Measurements from ENCODE around the gene GNPAT. TPM values are rescaled to one million over a fixed set of nuclear protein-coding genes. Genes with fewer than 3 reads are reported as not detected.
"Not testable (repeated sequence)": the region's sequence is repeated elsewhere in the genome, so short reads cannot be mapped to it uniquely, and the experiment has no call there.

Gene GNPAT
- total RNA-seq, 1 donor from 2014 or later = 68.5 TPM

- FAIRE-seq; DNase-seq (ENCODE audit: low spot score in 2 of 2): not testable (repeated sequence)
Observed at GRCh38 chr1:231212301-231212700, 28.7 kb upstream of the GNPAT start.

GRCh38 chr1:231213831-231214573 is 27.0 kb upstream of the GNPAT start:
- DNase-seq (ENCODE audit: low spot score in 2 of 2) (no peak), FAIRE-seq (no peak)

GRCh38 chr1:231214918-231215680 is 25.9 kb upstream of the GNPAT start:
- DNase-seq (ENCODE audit: low spot score in 2 of 2) (peak in 1 of 2 donors; percentile 29), FAIRE-seq (no peak)

- no peak for FAIRE-seq
- DNase-seq (ENCODE audit: low spot score in 2 of 2) = no peak
Observed at GRCh38 chr1:231215681-231216385, 25.2 kb upstream of the GNPAT start.

GRCh38 chr1:231216498-231216897 is 24.5 kb upstream of the GNPAT start:
- DNase-seq (ENCODE audit: low spot score in 2 of 2) = no peak
- no peak for FAIRE-seq

GRCh38 chr1:231217056-231217455 is 24.0 kb upstream of the GNPAT start:
- FAIRE-seq = no peak
- no peak for DNase-seq (ENCODE audit: low spot score in 2 of 2)

GRCh38 chr1:231218078-231218477 is 22.9 kb upstream of the GNPAT start:
- no peak for DNase-seq (ENCODE audit: low spot score in 2 of 2)
- no peak for FAIRE-seq

- FAIRE-seq (no peak), DNase-seq (ENCODE audit: low spot score in 2 of 2) (no peak)
Observed at GRCh38 chr1:231219422-231220401, 21.3 kb upstream of the GNPAT start.

- no peak for DNase-seq (ENCODE audit: low spot score in 2 of 2)
- no peak for FAIRE-seq
Observed at GRCh38 chr1:231220801-231221200, 20.2 kb upstream of the GNPAT start.

GRCh38 chr1:231226156-231226555 is 14.9 kb upstream of the GNPAT start:
- no peak for FAIRE-seq
- no peak for DNase-seq (ENCODE audit: low spot score in 2 of 2)

- no peak for DNase-seq (ENCODE audit: low spot score in 2 of 2)
- FAIRE-seq = no peak
Observed at GRCh38 chr1:231231511-231231910, 9.5 kb upstream of the GNPAT start.

GRCh38 chr1:231232870-231233734 is 7.9 kb upstream of the GNPAT start:
- no peak for DNase-seq (ENCODE audit: low spot score in 2 of 2)
- no peak for FAIRE-seq

- FAIRE-seq = no peak
Observed at GRCh38 chr1:231233735-231234417, 7.1 kb upstream of the GNPAT start.

GRCh38 chr1:231234506-231234905 is 6.5 kb upstream of the GNPAT start:
- DNase-seq (ENCODE audit: low spot score in 2 of 2) (no peak), FAIRE-seq (no peak)

More at GRCh38 chr1:231233735-231234417, 7.1 kb upstream of the GNPAT start:
- DNase-seq (ENCODE audit: low spot score in 2 of 2) = no peak

- DNase-seq (ENCODE audit: low spot score in 2 of 2) (no peak), FAIRE-seq (no peak)
Observed at GRCh38 chr1:231235526-231236207, 5.3 kb upstream of the GNPAT start.

- FAIRE-seq = no peak
Observed at GRCh38 chr1:231236208-231236591, 4.8 kb upstream of the GNPAT start.

GRCh38 chr1:231236938-231237337 is 4.1 kb upstream of the GNPAT start:
- DNase-seq (ENCODE audit: low spot score in 2 of 2) (no peak), FAIRE-seq (no peak)

More at GRCh38 chr1:231236208-231236591, 4.8 kb upstream of the GNPAT start:
- DNase-seq (ENCODE audit: low spot score in 2 of 2) = no peak

- no peak for DNase-seq (ENCODE audit: low spot score in 2 of 2)
- FAIRE-seq = no peak
Observed at GRCh38 chr1:231238298-231238697, 2.7 kb upstream of the GNPAT start.

Data from frontal cortex (tissue), 4 donors.